CD4-positive, alpha-beta T cell treated with Interleukin-2 at 100 ng/mL for 4 hours (primary cell): ENCODE data around the gene APOL2.
"Not testable (repeated sequence)": the region's sequence is repeated elsewhere in the genome, so short reads cannot be mapped to it uniquely, and the experiment has no call there.

Experiments used
- DNase-seq: peaks from one replicate; pipeline ENCODE4 v3.0.0-alpha.2; 2020; ENCODE audit warnings: low spot score

The APOL2 gene

DNA sequence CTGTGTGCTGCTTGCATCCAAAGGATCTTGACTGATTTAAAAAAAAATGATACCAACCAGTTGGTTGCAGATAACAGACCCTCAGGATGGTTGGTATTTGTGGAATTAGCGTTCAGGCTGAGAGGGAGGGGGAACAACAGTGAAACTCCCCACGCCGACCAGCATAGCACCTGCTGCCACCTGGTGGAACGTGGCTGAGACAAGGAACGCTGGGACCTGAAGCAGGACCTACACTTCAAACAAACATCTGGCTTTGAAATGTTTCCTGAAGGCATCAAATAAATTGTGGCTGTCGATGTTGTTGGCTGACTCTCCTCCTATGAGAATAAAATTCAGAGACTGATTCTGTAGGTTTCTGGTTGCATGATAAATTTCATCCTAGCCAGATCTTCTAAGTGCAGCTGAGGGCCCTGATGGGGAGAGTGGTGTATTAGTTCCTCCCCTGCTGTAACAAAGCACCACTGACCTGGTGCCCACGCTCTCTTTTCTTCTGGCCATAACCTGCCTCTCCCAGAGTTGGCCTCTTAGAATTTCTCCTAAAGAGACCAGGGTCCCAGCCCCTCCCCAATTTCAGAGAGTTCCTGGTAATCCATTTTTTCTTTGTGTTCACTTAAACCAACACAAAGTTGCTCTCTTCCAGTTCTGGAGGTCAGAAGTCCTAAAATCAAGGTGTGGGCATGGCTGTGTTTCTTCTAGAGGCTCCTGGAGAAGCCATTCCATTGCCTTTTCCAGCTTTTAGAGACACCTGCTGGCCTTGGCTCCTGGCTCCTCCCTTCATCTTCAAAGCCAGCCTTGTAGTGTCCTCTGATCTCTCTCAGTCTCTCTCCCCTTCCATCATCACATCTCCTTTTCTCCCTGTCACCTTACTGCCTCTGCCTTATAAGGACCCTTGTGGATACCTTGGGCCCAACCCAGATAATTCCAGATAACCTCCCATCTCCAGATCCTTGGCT lies 17.3 kb downstream of the APOL2 start:
- peak; percentile 54 for DNase-seq

GRCh38 chr22:36220451-36220921 lies 18.8 kb downstream of the APOL2 start:
- DNase-seq = no peak

GRCh38 chr22:36218648-36219193 lies 20.6 kb downstream of the APOL2 start:
- no peak for DNase-seq

DNA sequence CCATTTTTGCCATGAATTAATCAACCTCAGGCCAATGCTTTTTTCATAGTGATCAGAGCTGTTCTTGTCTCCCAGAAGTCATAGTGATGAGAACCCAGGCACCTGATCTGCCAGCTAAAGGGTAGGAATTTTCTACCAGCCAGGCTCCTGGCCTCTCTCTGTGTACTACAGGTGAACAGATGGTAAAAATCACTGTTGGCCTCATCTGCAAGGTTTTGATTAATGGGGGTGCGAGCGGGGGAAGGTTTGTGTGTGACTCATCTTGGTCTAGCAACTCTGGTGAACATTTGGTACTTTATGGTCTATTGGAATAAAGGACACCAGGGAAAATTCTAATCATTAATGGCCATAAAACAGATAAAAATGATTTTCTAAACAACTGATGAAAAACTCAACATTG lies 23.3 kb downstream of the APOL2 start:
- no peak for DNase-seq

GRCh38 chr22:36213586-36213985 lies 25.7 kb downstream of the APOL2 start:
- no peak for DNase-seq

DNA sequence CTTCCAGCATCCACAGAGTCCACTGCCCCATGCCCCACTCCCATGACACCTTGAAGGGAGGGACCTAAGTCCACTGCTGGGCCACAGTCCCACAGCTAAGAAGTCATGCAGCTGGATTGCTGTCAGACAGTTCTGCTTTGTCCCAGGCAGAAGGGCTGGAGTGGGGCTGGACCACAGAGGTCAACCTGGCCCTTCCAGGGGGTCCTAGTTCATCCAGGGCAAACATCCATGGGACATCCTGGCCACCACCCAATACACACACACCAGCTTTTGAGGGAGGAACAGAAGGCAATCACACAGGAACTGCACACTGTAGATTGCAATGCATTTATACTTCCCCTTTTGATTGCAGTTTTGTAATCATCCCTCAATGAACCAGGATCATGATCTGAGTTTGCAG lies 26.4 kb downstream of the APOL2 start:
- no peak for DNase-seq

DNA sequence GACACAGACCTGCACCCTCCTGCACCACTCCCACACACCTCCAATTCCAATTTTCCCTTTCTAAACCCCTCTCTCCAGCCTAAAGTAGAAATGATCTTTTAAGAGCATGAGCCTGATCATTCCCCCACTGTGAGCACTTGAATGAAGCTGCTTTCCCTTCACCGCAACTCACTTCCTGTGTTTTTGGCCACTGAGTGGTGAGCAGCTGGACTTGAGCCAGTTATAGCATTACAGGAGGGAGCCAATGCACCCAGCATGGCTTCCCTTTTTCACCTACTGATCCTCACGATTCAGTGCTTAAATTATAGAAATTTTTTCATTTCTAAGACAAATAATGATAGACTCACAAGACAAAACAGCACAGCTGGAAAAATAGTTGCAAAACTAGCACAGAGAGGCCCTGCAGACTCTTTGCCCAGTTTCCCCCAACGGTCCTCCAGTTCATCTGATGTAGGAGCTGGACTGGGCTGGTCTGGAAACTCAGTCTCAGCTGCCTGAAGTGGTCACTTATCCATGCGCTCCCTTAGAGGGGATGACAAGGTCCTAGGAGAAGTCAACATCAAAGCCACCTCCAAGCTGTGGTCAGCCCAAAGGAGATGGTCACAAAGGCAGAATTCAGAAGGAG lies 28.0 kb downstream of the APOL2 start:
- DNase-seq = no peak

- DNase-seq = no peak
Measured at GRCh38 chr22:36210224-36210623, 29.1 kb downstream of the APOL2 start.

GRCh38 chr22:36209488-36209908 lies 29.8 kb downstream of the APOL2 start:
- not testable (repeated sequence) for DNase-seq

GRCh38 chr22:36208914-36209313 lies 30.4 kb downstream of the APOL2 start:
- DNase-seq = no peak

DNA sequence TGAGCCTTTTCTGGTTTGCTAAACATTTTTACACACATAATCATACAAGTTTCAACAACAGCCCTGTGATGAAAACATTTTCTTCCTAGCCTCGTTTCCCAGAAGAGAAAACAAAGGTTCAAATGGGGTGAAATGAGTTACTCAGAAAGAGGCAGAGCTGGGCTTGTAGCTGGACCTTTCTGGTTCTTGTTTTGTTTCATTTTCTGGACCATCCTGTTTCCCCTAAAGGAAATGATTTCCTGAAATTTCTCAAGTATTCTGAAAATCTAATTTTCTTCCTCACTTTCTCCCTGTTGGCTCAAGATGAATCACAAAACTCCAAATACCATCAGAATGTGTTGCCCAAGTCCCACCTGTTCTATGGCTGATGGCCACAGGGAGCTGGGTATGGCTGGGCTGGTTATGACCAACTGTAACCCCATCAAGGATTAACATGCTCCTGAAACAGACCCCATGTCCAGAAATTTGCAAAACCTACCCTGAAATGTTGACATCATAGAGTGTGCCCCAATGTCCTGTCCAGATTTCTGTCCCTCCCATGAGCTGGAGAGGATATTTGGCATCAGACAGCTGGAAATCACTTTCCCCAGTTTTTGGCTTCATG lies 31.1 kb downstream of the APOL2 start:
- DNase-seq = no peak

- DNase-seq = no peak
Measured at GRCh38 chr22:36206255-36206654, 33.1 kb downstream of the APOL2 start.

GRCh38 chr22:36205573-36205972 lies 33.8 kb downstream of the APOL2 start:
- not testable (repeated sequence) for DNase-seq

DNA sequence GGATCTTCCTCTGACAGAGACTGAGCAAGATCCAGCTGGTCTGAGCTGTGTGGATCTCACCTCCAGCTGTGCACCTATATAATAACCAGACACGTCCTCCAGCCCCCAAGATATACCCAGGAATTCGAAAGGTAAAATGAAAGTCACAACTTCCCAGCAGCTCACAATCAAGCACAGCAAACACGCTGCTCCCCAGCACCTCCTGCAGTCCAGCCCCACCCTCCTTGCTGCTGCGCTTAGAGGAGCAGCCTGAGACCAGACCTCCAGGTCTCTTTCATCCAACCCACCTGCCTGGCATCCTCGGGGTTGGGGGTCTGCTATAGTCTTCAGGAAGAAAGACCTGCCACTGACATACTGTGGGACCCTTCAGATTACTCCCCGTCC lies 34.7 kb downstream of the APOL2 start:
- DNase-seq = no peak

GRCh38 chr22:36204001-36204631 lies 35.2 kb downstream of the APOL2 start:
- DNase-seq = no peak

- not testable (repeated sequence) for DNase-seq
Measured at GRCh38 chr22:36203441-36203840, 35.9 kb downstream of the APOL2 start.

DNA sequence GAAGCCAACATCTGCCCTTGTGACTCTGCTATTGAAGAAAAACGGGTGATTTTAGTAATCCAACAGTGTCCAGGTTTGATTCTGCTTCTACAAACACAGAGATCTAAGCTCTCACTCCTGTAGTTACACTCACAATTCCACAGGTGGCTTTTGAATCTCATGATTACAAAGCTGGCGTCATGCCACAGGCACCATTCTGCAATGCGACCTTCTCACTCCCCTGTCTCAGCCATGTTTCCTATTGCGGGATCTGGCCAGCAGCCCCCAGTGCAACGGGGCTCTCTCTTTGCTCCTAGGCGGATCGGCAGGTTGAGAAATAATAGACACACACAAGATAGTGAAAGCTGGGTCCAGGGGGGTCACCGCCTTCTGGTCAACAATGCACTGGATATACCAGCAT lies 36.4 kb downstream of the APOL2 start:
- not testable (repeated sequence) for DNase-seq

GRCh38 chr22:36201630-36202319 lies 37.6 kb downstream of the APOL2 start, which contains the start of gene APOL4:
Gene APOL4, minus strand, starts transcription at chr22:36201809. Its CDS starts 75 bp downstream, at chr22:36201734.
- DNase-seq = no peak

GRCh38 chr22:36201025-36201424 lies 38.3 kb downstream of the APOL2 start:
- not testable (repeated sequence) for DNase-seq

DNA sequence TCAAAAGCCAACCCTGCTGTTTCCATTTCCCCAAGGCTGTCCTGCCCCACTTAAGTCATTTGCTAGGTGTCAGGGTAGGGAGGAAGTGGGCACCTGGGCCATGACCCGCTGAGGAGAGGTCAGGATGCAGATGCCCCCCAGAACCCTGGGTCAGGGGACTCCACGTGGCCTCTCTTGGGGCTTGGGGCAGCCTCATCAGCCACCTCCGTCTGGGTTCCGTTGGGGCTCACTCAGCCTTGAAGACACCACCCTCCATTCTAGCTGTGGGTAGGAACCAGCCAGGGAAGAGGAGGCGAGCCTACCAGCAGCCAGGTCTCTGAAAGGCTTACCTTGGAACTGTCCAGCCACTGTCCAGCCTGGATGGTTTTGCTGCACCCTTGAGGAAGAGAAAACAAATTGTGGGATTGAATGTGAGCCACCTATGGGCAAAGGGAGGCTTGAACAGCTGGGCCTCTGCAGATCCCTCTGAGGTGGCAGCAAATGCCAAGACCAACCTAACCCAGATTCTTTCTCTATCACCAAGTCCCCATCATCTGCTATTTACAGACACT lies 40.3 kb downstream of the APOL2 start:
- no peak for DNase-seq

DNA sequence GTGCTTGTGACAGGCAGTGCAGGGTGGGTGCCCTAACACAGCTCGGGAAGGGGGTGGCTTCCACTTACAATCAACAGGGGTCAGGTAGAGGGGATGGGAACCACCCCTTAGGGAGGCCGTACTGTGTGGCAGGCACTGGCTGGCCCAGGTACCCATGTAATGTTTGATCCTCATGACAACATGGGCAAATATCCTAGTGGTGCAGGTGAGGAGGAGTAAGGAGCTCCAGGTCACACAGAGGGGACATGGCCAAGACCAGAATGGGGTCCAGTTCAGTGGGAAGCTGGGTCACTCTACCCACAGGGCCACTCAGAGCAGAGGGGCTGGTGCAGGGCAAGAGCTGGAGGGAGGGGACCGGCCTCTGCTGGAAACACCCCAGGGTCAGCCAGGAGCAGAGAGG lies 40.8 kb downstream of the APOL2 start:
- DNase-seq = no peak
